HG02759 (cell line): Measurements from ENCODE around the gene NDUFB1.

Source experiments
- ATAC-seq: cut with Tn5 transposase; IDR thresholded peaks from one replicate; pipeline ENCODE4 v1.9.1; 2021; ENCODE audit warnings: mild to moderate bottlenecking, moderate library complexity; ENCODE audit not compliant: unreplicated experiment

Gene NDUFB1

DNA sequence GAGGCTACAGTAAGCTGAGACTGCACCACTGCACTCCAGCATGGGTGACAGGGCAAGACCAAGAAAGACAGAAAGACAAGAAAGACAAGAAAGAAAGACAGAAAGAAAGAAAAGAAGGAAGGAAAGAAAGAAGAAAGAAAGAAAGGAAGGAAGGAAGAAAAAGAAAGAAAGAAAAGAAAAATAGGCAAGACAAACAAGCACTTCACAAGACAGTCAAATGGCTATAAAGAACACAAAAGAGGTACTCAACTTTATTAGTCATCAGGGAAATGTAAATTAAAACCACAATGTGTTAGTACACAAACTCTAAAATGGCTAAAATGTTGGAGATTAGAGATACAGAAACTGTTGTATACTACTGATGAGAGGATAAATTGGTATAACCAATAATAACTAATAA, 21.7 kb downstream of the NDUFB1 start:
- ATAC-seq = no peak

GRCh38 chr14:92093320-92093719, 28.2 kb downstream of the NDUFB1 start:
- ATAC-seq = no peak

- ATAC-seq = no peak
Observed at GRCh38 chr14:92088494-92088893, 33.0 kb downstream of the NDUFB1 start.

DNA sequence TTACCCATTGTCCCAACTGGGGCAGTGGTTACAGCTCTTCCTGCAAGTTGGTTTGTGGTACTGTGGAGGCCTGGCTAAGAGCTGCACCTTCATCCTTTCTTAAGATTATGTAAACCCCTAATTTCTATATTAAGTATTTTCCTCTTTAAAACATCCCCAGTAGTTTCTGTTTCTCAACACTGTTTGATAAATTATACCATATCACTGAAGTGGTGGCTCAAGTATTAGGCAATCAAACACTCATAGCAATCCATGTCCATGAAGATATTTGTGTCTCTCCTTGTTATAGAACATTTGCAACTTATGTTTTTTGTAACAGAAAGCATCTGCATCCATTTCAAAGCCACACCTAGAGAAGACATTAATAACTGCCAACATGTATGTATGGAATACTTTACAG, 47.0 kb downstream of the NDUFB1 start:
- no peak for ATAC-seq
